ENCODE measurements around the gene ARID1B.

Gene ARID1B

DNA sequence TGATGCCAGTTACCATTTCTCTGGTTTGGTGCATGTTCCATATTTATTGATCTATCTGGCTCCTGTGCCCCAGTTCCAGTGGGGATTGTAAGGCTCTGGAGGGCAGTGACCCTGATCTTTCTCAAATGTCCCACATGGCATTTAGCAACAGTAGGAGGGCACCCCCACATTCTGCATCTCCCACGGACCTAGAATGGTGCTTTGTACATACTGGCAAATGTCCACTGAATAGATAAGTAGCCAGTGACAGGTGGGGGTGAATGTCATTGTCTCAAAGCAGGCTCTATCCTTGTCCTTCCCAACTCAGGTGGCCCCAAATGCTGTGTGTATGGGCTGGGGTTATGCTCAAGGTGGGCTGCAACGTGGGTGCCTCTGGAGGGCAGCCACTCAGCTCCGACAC lies 462.0 kb downstream of the ARID1B start:
- Histone ChIP-seq H3K9me3 (ENCODE audit: insufficient read depth, low read length) (no peaks in the 10 kb centered on the region), H3K4me3 (ENCODE audit: insufficient read depth, low read length, poor library complexity, severe bottlenecking) (no peak overlapping the region), H3K27me3 (ENCODE audit: low read length) (no peaks in the 10 kb centered on the region), H3K4me2 (ENCODE audit: low read depth, low read length, poor library complexity, severe bottlenecking) (no peak overlapping the region), H3K9me2 (replicated peaks; ENCODE audit: insufficient read depth, low read length) (no peaks in the 10 kb centered on the region), H3F3A (ENCODE audit: insufficient read depth) (no peaks in the 10 kb centered on the region), H2AFZ (ENCODE audit: low read depth, low read length, severe bottlenecking) (no peak overlapping the region), H4K20me1 (ENCODE audit: low read depth, low read length) (no peaks in the 10 kb centered on the region), H3K36me3 (ENCODE audit: low read length) (no peaks in the 10 kb centered on the region), H3K27ac (ENCODE audit: low read depth, low read length) (no peak overlapping the region), H3K9ac (ENCODE audit: low read length) (no peak overlapping the region), H3K79me2 (ENCODE audit: insufficient read depth, low read length) (no peaks in the 10 kb centered on the region)
- no peak for TF ChIP-seq EZH2phosphoT487 (conservative IDR thresholded peaks at IDR 0.05; ENCODE audit: low read length)
- TF ChIP-seq, protein P1, sequence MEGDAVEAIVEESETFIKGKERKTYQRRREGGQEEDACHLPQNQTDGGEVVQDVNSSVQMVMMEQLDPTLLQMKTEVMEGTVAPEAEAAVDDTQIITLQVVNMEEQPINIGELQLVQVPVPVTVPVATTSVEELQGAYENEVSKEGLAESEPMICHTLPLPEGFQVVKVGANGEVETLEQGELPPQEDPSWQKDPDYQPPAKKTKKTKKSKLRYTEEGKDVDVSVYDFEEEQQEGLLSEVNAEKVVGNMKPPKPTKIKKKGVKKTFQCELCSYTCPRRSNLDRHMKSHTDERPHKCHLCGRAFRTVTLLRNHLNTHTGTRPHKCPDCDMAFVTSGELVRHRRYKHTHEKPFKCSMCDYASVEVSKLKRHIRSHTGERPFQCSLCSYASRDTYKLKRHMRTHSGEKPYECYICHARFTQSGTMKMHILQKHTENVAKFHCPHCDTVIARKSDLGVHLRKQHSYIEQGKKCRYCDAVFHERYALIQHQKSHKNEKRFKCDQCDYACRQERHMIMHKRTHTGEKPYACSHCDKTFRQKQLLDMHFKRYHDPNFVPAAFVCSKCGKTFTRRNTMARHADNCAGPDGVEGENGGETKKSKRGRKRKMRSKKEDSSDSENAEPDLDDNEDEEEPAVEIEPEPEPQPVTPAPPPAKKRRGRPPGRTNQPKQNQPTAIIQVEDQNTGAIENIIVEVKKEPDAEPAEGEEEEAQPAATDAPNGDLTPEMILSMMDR (IDR thresholded peaks at IDR 0.05; ENCODE audit: insufficient read depth, low read length, poor library complexity, severe bottlenecking) = no peak

DNA sequence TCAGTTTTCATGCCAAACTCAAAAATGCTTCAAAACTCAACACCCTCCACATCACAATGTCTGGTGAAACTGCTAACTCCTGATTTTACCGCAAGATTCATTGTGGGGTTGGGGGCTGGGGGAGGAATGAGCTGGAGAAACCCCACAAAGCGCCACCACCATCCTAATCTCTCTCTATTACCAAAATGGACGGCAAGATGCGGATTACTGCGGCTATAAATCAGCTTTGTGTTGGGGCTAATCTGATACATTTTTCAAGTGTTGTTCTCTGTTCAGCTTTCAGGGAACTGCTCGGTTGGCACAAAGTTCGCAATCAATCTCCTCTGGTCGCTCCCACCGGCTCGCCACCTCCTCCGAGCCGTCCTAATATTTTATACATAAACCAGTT lies 462.5 kb downstream of the ARID1B start:
- H3K4me2 ChIP-seq (ENCODE audit: low read depth, low read length, poor library complexity, severe bottlenecking) = no peak overlapping the region
- no peaks in the 10 kb centered on the region for H3K9me3 ChIP-seq (ENCODE audit: insufficient read depth, low read length)
- H3K9me2 ChIP-seq (replicated peaks; ENCODE audit: insufficient read depth, low read length) = no peaks in the 10 kb centered on the region
- no peak overlapping the region for H2AFZ ChIP-seq (ENCODE audit: low read depth, low read length, severe bottlenecking)
- no peaks in the 10 kb centered on the region for H3F3A ChIP-seq (ENCODE audit: insufficient read depth)
- no peaks in the 10 kb centered on the region for H4K20me1 ChIP-seq (ENCODE audit: low read depth, low read length)
- H3K4me3 ChIP-seq (ENCODE audit: insufficient read depth, low read length, poor library complexity, severe bottlenecking) = no peak overlapping the region
- H3K36me3 ChIP-seq (ENCODE audit: low read length) = no peaks in the 10 kb centered on the region
- H3K9ac ChIP-seq (ENCODE audit: low read length) = no peak overlapping the region
- no peaks in the 10 kb centered on the region for H3K27me3 ChIP-seq (ENCODE audit: low read length)
- no peak overlapping the region for H3K27ac ChIP-seq (ENCODE audit: low read depth, low read length)
- TF ChIP-seq, protein P1 (IDR thresholded peaks at IDR 0.05; ENCODE audit: insufficient read depth, low read length, poor library complexity, severe bottlenecking) = no peak
- no peak for TF ChIP-seq EZH2phosphoT487 (conservative IDR thresholded peaks at IDR 0.05; ENCODE audit: low read length)
- no peaks in the 10 kb centered on the region for H3K79me2 ChIP-seq (ENCODE audit: insufficient read depth, low read length)

DNA sequence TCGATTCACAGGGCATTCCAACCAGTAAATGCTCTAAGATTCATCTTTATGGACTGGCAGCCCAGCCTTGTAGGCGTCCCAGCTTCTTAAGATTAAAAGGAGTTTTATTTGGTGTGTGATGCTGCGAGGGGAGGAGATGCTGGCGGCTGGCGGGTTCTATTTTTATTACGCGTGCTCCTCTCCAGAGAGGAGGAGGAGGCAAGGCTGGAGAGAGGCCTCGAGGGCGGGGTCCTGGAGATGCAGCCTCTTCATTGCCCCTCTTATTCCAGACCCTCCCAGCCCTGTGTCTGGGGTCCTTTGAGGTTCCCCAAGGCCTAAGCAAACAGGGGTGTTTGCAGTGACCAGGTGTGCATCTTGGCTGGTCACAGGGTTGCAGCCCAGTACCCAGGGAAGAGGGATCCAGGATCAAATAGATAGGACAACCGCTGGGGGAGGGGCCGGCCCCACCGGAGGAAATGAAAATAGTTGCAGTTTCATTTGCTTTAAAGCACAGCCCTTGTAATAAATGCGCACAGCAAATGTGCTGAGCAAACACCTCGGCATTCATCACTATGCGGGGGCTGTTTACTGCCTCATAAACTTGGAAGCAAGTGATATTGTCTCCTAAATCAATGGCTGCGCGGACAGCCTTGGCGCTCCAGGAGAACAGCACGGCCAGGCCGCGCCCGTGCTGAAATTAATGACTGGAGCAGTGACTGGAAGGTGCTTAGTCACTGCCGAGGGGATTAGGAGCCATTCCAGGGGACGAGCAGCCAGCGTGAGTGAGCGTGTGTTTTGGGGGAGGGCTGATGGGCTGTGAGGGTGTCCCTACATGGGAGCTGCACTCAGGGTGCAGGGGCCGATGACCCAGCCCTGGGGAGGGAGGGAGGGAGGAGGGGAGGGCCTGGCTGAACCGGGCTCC lies 463.1 kb downstream of the ARID1B start:
- H3K9ac ChIP-seq (ENCODE audit: low read length) = no peak overlapping the region
- H3F3A ChIP-seq (ENCODE audit: insufficient read depth) = no peaks in the 10 kb centered on the region
- H3K4me3 ChIP-seq (ENCODE audit: insufficient read depth, low read length, poor library complexity, severe bottlenecking) = no peak overlapping the region
- H3K27ac ChIP-seq (ENCODE audit: low read depth, low read length) = no peak overlapping the region
- no peaks in the 10 kb centered on the region for H4K20me1 ChIP-seq (ENCODE audit: low read depth, low read length)
- TF ChIP-seq EZH2phosphoT487 (conservative IDR thresholded peaks at IDR 0.05; ENCODE audit: low read length) = no peak
- TF ChIP-seq, protein P1 (IDR thresholded peaks at IDR 0.05; ENCODE audit: insufficient read depth, low read length, poor library complexity, severe bottlenecking) = no peak
- no peak overlapping the region for H3K4me2 ChIP-seq (ENCODE audit: low read depth, low read length, poor library complexity, severe bottlenecking)
- no peak overlapping the region for H2AFZ ChIP-seq (ENCODE audit: low read depth, low read length, severe bottlenecking)
- no peaks in the 10 kb centered on the region for H3K79me2 ChIP-seq (ENCODE audit: insufficient read depth, low read length)
- H3K9me2 ChIP-seq (replicated peaks; ENCODE audit: insufficient read depth, low read length) = no peaks in the 10 kb centered on the region
- no peaks in the 10 kb centered on the region for H3K27me3 ChIP-seq (ENCODE audit: low read length)
- no peaks in the 10 kb centered on the region for H3K9me3 ChIP-seq (ENCODE audit: insufficient read depth, low read length)
- no peaks in the 10 kb centered on the region for H3K36me3 ChIP-seq (ENCODE audit: low read length)
